Vagina (tissue), 2 donors: Measurements from ENCODE around the gene C20orf173. TPM values are rescaled to one million over a fixed set of nuclear protein-coding genes. Genes with fewer than 3 reads are reported as not detected.

ENCODE experiments used
- DNase-seq, 2 donors: peaks; one replicate each; pipeline ENCODE4 v3.0.0-alpha.2; 2017; ENCODE audit errors: extremely low spot score in 2 of 2
- H3K27ac ChIP-seq: fragments of 200-600 bp; sonication (generic); one replicate; pipeline ENCODE4 v1.5.1; 2019
- H3K27me3 ChIP-seq: fragments of 200-600 bp; sonication (generic); one replicate; pipeline ENCODE4 v1.5.1; 2019
- H3K36me3 ChIP-seq, 2 donors: fragments of 200-600 bp; sonication (generic); one replicate each; pipeline ENCODE4 v1.5.1; 2017 to 2019
- H3K4me1 ChIP-seq: fragments of 200-600 bp; sonication (generic); one replicate; pipeline ENCODE4 v1.5.1; 2019
- H3K4me3 ChIP-seq, 2 donors: fragments of 200-600 bp; sonication (generic); 1 replicate in 1 of 2; 2 replicates in 1 of 2; pipeline ENCODE4 v1.5.1; 2016 to 2019
- H3K9me3 ChIP-seq: fragments of 200-600 bp; sonication (generic); one replicate; pipeline ENCODE4 v1.5.1; 2019
- POLR2A ChIP-seq, 2 donors: fragments of 450-650 bp; IDR thresholded peaks; one replicate each; pipeline ENCODE4 v1.6.1; 2017; ENCODE audit warnings: antibody characterized with exemption in 2 of 2, mild to moderate bottlenecking in 2 of 2, moderate library complexity in 2 of 2
- POLR2AphosphoS5 ChIP-seq, 2 donors: sonication (generic); formaldehyde crosslinking; IDR thresholded peaks; one replicate each; pipeline ENCODE4 v1.9.0; 2017; ENCODE audit warnings: antibody characterized with exemption in 2 of 2, mild to moderate bottlenecking in 2 of 2, low read depth in 1 of 2; ENCODE audit not compliant: insufficient read depth in 1 of 2
- intact Hi-C: fragments of 100-400 bp; cut with DNase I; formaldehyde crosslinking; loops from one replicate; pipeline ENCODE4 v1.15.1; 2023
- total RNA-seq: library from RNA; depleted of rRNA; stranded (reverse); fragments of >200 nt; gene quantifications from one replicate; pipeline ENCODE4 v1.2.3, GENCODE V29; 2016
- TF ChIP-seq, protein P1 (sequence below), 3 experiments: fragments of 450-650 bp in 2 of 3; fragments of 200-600 bp in 1 of 3; sonication (generic) in 1 of 3; IDR thresholded peaks; one replicate each; pipeline ENCODE4 v1.5.1; 2017 to 2019; ENCODE audit warnings: antibody characterized with exemption in 3 of 3, mild to moderate bottlenecking in 2 of 3, moderate library complexity in 2 of 3

Gene C20orf173
- total RNA-seq, 1 donor from 2014 or later = not detected

DNA sequence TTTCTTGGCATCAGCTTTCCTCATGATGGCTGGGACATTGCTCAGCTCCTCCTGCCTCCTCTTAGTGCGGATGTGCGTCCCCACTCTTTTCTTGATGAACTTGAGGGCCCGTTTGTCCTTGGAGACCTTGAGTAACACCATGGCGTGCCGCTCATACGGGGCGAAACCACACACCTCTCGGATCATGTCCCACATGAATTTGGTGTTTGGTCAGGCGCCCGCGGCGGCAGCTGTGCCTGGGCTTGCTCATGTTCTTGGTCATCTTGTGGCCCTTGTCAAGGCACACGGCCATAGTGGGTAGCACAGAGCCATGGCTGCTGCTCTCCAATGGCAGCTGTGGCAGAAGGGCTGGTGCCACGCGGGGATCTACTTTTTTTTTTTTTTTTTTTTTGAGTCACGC is 15.0 kb upstream of the C20orf173 start:
- Histone ChIP-seq H3K4me3 (no peak overlapping the region), H3K4me1 (peaks cover 8% of the 10 kb centered on the region), H3K27ac (no peak overlapping the region), H3K27me3 (no peaks in the 10 kb centered on the region), H3K9me3 (no peaks in the 10 kb centered on the region), H3K36me3 (peaks cover 0 to 38% of the 10 kb centered on the region in 2 donors)
- intact Hi-C loops = no loop called here
- TF ChIP-seq, protein P1, sequence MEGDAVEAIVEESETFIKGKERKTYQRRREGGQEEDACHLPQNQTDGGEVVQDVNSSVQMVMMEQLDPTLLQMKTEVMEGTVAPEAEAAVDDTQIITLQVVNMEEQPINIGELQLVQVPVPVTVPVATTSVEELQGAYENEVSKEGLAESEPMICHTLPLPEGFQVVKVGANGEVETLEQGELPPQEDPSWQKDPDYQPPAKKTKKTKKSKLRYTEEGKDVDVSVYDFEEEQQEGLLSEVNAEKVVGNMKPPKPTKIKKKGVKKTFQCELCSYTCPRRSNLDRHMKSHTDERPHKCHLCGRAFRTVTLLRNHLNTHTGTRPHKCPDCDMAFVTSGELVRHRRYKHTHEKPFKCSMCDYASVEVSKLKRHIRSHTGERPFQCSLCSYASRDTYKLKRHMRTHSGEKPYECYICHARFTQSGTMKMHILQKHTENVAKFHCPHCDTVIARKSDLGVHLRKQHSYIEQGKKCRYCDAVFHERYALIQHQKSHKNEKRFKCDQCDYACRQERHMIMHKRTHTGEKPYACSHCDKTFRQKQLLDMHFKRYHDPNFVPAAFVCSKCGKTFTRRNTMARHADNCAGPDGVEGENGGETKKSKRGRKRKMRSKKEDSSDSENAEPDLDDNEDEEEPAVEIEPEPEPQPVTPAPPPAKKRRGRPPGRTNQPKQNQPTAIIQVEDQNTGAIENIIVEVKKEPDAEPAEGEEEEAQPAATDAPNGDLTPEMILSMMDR (IDR thresholded peaks at IDR 0.05) = no peak
- TF ChIP-seq POLR2A (IDR thresholded peaks at IDR 0.05) (no peak), POLR2AphosphoS5 (IDR thresholded peaks at IDR 0.05; ENCODE audit: insufficient read depth in 1 of 2, low read depth in 1 of 2) (no peak)
- DNase-seq = no peak

DNA sequence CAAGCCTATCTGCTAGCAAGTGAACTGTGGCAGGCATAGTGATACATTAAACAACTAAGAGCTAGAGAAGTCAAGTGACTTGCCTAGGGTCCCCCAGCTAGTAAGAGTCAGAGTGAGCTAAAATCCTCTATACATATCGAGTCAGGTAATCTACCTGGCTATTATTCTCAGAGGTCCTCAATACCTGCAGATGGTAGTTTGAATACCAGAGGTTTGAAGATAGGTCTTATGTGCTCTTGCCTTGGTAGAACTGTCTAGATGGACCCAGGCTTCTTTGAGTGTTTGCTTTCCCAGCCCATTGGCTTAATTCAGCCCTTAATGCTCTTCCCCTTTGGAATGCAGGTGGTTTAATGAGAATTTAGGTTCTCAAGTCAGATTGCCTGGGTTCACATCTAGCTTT is 13.5 kb upstream of the C20orf173 start:
- Histone ChIP-seq H3K36me3 (peaks cover 0 to 23% of the 10 kb centered on the region in 2 donors), H3K9me3 (no peaks in the 10 kb centered on the region), H3K27me3 (no peaks in the 10 kb centered on the region), H3K27ac (no peak overlapping the region), H3K4me3 (peak overlapping the region in 1 of 2 donors; percentile 68), H3K4me1 (peaks cover 8% of the 10 kb centered on the region)
- intact Hi-C loops = no loop called here
- no peak for DNase-seq
- TF ChIP-seq, protein P1 (IDR thresholded peaks at IDR 0.05) = no peak
- TF ChIP-seq POLR2AphosphoS5 (IDR thresholded peaks at IDR 0.05; ENCODE audit: insufficient read depth in 1 of 2, low read depth in 1 of 2) = no peak
- TF ChIP-seq POLR2A (IDR thresholded peaks at IDR 0.05) = no peak

DNA sequence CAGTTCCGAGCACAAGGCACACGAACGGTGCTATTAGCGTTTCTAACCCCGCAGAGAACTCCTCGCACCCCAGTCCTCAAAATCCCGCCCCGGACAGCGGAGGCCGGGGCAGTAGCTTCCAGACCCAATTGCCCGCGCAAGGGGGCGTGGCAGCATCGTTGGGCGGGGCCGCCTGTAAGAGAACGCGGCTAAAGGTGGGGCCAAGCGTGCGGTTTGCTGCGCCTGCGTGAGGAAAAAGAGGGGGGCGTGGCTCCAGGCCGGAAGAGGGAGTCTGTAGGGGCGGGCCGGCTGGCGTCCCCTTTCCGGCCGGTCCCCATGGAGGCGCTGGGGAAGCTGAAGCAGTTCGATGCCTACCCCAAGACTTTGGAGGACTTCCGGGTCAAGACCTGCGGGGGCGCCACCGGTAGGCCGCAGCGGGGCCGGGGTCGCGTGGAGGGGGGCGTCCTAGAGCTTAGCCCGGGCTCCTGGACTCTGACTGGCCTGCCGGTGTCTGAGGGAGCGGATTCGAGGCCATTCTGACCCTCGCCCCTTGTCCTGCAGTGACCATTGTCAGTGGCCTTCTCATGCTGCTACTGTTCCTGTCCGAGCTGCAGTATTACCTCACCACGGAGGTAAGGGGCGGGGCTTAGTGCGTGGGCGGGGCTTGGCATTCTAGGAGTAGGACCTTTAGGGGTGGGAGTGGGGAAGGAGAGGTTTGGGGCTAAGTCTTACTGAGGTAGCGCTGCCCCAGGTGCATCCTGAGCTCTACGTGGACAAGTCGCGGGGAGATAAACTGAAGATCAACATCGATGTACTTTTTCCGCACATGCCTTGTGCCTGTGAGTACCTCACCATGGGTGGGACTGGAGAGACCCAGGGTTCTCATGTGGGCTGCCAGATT is 12.6 kb upstream of the C20orf173 start, which contains the start of gene ERGIC3:
Gene ERGIC3 (plus strand): TSS at position 296 of the 880 bp plus-strand sequence. CDS start 20 bp downstream, at position 316.
- no peaks in the 10 kb centered on the region for H3K9me3 ChIP-seq
- peaks cover 8% of the 10 kb centered on the region for H3K4me1 ChIP-seq
- peak in 1 of 2 donors; percentile 90 for DNase-seq
- no peaks in the 10 kb centered on the region for H3K27me3 ChIP-seq
- TF ChIP-seq, protein P1 (IDR thresholded peaks at IDR 0.05) = no peak
- TF ChIP-seq POLR2AphosphoS5 (IDR thresholded peaks at IDR 0.05; ENCODE audit: insufficient read depth in 1 of 2, low read depth in 1 of 2) (peak; percentile 81 to 87), POLR2A (IDR thresholded peaks at IDR 0.05) (peak in 1 of 2 donors; percentile 27)
- intact Hi-C loops = no loop called here
- H3K36me3 ChIP-seq = peaks cover 0 to 14% of the 10 kb centered on the region in 2 donors
- H3K4me3 ChIP-seq = peak within 1 kb of the TSS; percentile 68 to 86
- H3K27ac ChIP-seq = peak within 1 kb of the TSS; percentile 73

DNA sequence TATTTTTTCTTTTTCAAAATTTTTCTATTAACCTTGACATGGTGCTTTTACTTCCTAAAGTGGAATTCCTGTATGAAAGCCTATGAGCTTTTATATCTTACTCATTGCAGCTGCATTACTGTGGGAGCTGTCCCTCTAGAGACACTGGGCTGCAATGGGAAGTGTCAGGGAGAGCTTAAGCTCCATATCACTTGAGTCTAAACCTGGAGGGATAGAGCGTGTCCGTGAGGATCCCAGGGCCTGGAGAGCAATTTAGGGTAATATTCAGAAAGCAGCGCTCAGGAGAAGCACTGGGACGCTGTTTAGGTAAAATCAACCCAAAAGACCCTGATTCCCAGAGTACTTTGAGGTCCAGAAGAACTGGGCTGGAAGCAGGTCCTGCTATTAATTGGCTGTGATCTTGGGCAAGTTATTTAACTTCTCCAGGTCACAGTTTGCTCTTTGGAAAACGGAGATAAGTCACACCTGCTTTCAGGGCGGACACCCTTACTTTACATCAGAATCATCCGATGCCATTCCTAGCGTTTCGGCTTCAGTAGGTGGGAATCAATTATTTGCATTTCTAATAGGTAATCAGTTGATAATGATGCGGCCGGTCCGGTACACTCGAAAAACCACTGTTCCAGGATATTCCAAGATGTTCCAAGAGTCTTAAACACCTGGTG is 11.8 kb upstream of the C20orf173 start:
- TF ChIP-seq, protein P1 (IDR thresholded peaks at IDR 0.05) = no peak
- TF ChIP-seq POLR2A (IDR thresholded peaks at IDR 0.05) (no peak), POLR2AphosphoS5 (IDR thresholded peaks at IDR 0.05; ENCODE audit: insufficient read depth in 1 of 2, low read depth in 1 of 2) (no peak)
- H3K4me1 ChIP-seq = peaks cover 8% of the 10 kb centered on the region
- no peak overlapping the region for H3K27ac ChIP-seq
- H3K9me3 ChIP-seq = no peaks in the 10 kb centered on the region
- H3K4me3 ChIP-seq = peak overlapping the region; percentile 68 to 86
- H3K27me3 ChIP-seq = no peaks in the 10 kb centered on the region
- DNase-seq = no peak
- intact Hi-C loops = no loop called here
- peaks cover 0 to 11% of the 10 kb centered on the region in 2 donors for H3K36me3 ChIP-seq
